ENCODE results near the gene PTPN4. TPM values are rescaled to one million over a fixed set of nuclear protein-coding genes. Genes with fewer than 3 reads are reported as not detected.

Gene PTPN4
- 18.1 and 22.5 TPM in 2 replicates for total RNA-seq

GRCh38 chr2:119759451-119760236 lies at the start of gene PTPN4:
Gene PTPN4, plus strand, starts transcription at chr2:119759922. Its CDS starts 49,932 bp downstream, at chr2:119809854.

GRCh38 chr2:120012771-120013596 lies 253.3 kb downstream of the PTPN4 start, which contains the start of gene EPB41L5:
Gene EPB41L5, plus strand, starts transcription at chr2:120013077. Its CDS starts 6,008 bp downstream, at chr2:120019085.

Other genes starting within 250 kb of the PTPN4 start
- gene SCTR, start 235.4 kb upstream of the PTPN4 start, total RNA-seq, result not detected in 2 replicates
- not detected in 2 replicates for gene CFAP221, start 215.5 kb upstream of the PTPN4 start, total RNA-seq
- gene TMEM177, start 80.7 kb upstream of the PTPN4 start, total RNA-seq, result 6.4 and 8.6 TPM in 2 replicates